HL-60 (cell line): ENCODE measurements around the gene NUDT9.

Source experiments
- DNase-seq, 2 experiments: peaks; one replicate each; pipeline ENCODE4 v3.0.0-alpha.2; 2010 to 2020; ENCODE audit warnings: low read depth in 1 of 2, low spot score in 1 of 2
- H3K27ac ChIP-seq: fragments of 250-450 bp; sonication (Bioruptor Pico); replicated peaks from 2 replicates; pipeline ENCODE4 v1.5.1; 2020; ENCODE audit warnings: mild to moderate bottlenecking, moderate library complexity
- H3K27me3 ChIP-seq: fragments of 250-450 bp; sonication (Bioruptor Pico); 2 replicates; pipeline ENCODE4 v1.5.1; 2021; ENCODE audit warnings: mild to moderate bottlenecking, moderate library complexity; ENCODE audit not compliant: insufficient read depth, poor library complexity, severe bottlenecking
- H3K4me3 ChIP-seq: replicated peaks from 2 replicates; pipeline ENCODE4 v1.5.1; 2011; ENCODE audit warnings: mild to moderate bottlenecking, control low read depth, low read length; ENCODE audit not compliant: insufficient read depth
- GABPA ChIP-seq: IDR thresholded peaks from 2 replicates; pipeline ENCODE4 v1.6.1; 2012; ENCODE audit warnings: low read depth
- POLR2AphosphoS5 ChIP-seq: IDR thresholded peaks from 2 replicates; pipeline ENCODE4 v1.6.1; 2012; ENCODE audit warnings: low read depth
- SPI1 ChIP-seq: IDR thresholded peaks from 2 replicates; pipeline ENCODE4 v1.6.1; 2012; ENCODE audit warnings: low read depth, mild to moderate bottlenecking, borderline replicate concordance
- long read RNA-seq: library from polyadenylated mRNA; unstranded; transcript quantifications from one replicate; pipeline ENCODE4 v2.0.0, GENCODE V29; 2020
- TF ChIP-seq, protein P1 (sequence below): IDR thresholded peaks from 2 replicates; pipeline ENCODE4 v1.6.1; 2012; ENCODE audit warnings: low read depth; ENCODE audit not compliant: insufficient replicate concordance
- TF ChIP-seq, protein P2 (sequence below): IDR thresholded peaks from one replicate; pipeline ENCODE4 v1.5.1; 2011; ENCODE audit warnings: low read length, control low read depth, inconsistent platforms; ENCODE audit not compliant: insufficient read depth

Gene NUDT9, protein sequence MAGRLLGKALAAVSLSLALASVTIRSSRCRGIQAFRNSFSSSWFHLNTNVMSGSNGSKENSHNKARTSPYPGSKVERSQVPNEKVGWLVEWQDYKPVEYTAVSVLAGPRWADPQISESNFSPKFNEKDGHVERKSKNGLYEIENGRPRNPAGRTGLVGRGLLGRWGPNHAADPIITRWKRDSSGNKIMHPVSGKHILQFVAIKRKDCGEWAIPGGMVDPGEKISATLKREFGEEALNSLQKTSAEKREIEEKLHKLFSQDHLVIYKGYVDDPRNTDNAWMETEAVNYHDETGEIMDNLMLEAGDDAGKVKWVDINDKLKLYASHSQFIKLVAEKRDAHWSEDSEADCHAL
- long read RNA-seq, transcript NUDT9-201 (8 exons, 1,701 nt): major isoform, 68 of 83 reads
- long read RNA-seq, partial matches to known transcripts: 2 of 83 reads
- long read RNA-seq, other reads (novel, unspliced or antisense): 11 of 83 reads

DNA sequence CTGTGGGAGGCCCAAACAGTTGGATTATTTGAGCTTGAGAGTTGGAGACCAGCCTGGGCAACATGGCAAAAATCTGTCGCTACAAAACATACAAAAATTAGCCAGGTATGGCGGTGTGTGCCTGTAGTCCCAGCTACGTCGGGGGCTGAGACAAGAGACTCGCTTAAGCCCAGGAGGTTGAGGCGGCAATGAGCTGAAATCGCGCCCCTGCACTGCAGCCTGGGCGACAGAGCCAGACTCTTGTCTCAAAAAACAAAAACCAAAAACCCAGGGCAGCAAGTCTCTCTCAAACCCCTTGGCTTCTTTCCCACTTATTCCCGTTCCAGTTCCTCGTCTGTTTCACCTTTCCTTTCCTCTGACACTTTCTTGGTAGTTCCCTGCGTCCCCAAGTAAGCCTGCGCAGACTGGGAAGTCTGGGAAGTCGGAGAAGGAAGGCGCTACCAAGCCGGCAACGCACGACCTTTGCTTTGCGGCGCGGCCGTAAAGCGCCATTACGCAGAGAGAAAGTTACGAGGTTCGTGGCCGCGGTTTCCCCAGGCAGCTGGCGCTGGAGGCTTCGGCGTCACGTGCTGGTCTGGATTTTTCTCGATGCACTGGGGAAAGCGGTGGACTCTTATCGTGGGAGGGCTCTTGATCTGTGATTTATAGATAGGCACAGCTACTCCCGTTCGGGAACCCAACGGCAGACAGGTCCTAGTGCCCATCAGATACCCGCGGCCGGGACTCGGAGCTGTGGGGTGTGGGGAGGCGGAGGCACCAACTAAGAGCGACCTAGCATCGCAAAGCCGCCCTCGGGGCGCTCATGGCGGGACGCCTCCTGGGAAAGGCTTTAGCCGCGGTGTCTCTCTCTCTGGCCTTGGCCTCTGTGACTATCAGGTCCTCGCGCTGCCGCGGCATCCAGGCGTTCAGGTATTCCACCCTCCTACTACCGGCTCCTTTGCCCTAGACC is at the start of gene NUDT9:
TSS of gene NUDT9 (plus strand) at position 470 of the 949 bp plus-strand sequence. CDS start at position 803, 333 bp downstream.
- Histone ChIP-seq H3K4me3 (peak within 1 kb of the TSS; percentile 84), H3K27me3 (no peaks in the 10 kb centered on the region), H3K27ac (peak within 1 kb of the TSS; percentile 67)
- peak; percentile 93 to 94 for DNase-seq
- peak; percentile 23; the same call in 1 of the 2 replicates for TF ChIP-seq SPI1
- TF ChIP-seq POLR2AphosphoS5: peak; percentile 92
- TF ChIP-seq, protein P1, sequence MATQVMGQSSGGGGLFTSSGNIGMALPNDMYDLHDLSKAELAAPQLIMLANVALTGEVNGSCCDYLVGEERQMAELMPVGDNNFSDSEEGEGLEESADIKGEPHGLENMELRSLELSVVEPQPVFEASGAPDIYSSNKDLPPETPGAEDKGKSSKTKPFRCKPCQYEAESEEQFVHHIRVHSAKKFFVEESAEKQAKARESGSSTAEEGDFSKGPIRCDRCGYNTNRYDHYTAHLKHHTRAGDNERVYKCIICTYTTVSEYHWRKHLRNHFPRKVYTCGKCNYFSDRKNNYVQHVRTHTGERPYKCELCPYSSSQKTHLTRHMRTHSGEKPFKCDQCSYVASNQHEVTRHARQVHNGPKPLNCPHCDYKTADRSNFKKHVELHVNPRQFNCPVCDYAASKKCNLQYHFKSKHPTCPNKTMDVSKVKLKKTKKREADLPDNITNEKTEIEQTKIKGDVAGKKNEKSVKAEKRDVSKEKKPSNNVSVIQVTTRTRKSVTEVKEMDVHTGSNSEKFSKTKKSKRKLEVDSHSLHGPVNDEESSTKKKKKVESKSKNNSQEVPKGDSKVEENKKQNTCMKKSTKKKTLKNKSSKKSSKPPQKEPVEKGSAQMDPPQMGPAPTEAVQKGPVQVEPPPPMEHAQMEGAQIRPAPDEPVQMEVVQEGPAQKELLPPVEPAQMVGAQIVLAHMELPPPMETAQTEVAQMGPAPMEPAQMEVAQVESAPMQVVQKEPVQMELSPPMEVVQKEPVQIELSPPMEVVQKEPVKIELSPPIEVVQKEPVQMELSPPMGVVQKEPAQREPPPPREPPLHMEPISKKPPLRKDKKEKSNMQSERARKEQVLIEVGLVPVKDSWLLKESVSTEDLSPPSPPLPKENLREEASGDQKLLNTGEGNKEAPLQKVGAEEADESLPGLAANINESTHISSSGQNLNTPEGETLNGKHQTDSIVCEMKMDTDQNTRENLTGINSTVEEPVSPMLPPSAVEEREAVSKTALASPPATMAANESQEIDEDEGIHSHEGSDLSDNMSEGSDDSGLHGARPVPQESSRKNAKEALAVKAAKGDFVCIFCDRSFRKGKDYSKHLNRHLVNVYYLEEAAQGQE: no peak

DNA sequence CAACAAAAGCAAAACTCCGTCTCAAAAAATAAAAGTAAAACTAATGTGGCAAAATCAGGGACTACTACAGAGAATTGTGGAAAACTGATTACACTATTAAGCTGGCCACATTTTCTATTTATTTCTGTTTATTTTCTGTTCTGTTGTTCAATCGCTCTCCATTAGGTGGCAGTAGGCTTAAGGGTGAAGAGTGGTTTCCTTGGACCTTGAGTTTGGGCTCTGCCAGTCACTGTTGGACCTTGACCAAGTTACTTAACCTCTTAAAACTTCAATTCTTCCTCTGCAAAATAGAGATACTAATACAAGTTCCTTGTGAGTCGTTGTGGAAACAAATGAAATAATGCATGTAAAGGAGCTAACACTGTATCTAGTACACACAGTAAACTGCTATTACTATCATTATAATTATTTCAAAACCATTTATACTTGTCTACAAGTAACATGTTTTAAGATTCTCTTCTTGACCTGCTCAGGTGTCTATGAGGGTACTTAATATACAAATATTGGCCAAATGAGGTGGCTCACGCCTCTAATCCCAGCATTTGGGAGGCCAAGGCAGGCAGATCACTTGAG is 46.6 kb upstream of the NUDT9 start:
- peak in 1 of 2 experiments; percentile 32 for DNase-seq
- TF ChIP-seq, protein P2, sequence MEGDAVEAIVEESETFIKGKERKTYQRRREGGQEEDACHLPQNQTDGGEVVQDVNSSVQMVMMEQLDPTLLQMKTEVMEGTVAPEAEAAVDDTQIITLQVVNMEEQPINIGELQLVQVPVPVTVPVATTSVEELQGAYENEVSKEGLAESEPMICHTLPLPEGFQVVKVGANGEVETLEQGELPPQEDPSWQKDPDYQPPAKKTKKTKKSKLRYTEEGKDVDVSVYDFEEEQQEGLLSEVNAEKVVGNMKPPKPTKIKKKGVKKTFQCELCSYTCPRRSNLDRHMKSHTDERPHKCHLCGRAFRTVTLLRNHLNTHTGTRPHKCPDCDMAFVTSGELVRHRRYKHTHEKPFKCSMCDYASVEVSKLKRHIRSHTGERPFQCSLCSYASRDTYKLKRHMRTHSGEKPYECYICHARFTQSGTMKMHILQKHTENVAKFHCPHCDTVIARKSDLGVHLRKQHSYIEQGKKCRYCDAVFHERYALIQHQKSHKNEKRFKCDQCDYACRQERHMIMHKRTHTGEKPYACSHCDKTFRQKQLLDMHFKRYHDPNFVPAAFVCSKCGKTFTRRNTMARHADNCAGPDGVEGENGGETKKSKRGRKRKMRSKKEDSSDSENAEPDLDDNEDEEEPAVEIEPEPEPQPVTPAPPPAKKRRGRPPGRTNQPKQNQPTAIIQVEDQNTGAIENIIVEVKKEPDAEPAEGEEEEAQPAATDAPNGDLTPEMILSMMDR: peak; percentile 35
- no peak for TF ChIP-seq SPI1
- TF ChIP-seq GABPA: no peak
- TF ChIP-seq, protein P1: no peak
- no peak for TF ChIP-seq POLR2AphosphoS5
- H3K4me3 ChIP-seq: no peak overlapping the region
- H3K27ac ChIP-seq: no peak overlapping the region
- no peaks in the 10 kb centered on the region for H3K27me3 ChIP-seq

DNA sequence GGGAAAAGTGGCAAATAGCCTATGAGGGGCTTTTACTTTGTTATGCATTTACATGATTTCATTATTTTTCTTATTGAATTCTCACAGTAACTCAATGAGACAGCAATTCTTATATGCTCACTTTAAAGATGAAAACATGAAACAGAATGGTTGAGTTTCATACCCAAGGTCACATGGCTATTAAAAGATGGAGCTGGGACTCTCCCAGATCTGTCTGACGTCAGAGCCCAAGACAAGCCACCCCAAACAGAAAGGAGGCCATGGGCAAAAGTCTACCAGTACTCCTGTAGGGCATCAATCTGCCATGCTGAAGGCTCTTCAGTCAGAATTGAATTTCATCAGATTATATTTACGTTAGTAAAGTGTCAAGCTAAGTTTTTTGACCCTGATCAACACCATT is 44.6 kb upstream of the NUDT9 start:
- no peak overlapping the region for H3K27ac ChIP-seq
- TF ChIP-seq, protein P2: no peak
- TF ChIP-seq SPI1: no peak
- no peak for TF ChIP-seq GABPA
- TF ChIP-seq POLR2AphosphoS5: no peak
- TF ChIP-seq, protein P1: no peak
- H3K4me3 ChIP-seq: no peak overlapping the region
- no peaks in the 10 kb centered on the region for H3K27me3 ChIP-seq
- no peak for DNase-seq
